Natural killer cell (primary cell): ENCODE measurements around the gene FHL1. TPM values are rescaled to one million over a fixed set of nuclear protein-coding genes. Genes with fewer than 3 reads are reported as not detected.

Experiments used
- ATAC-seq, 3 donors: fragments of 150-1000 bp in 2 of 3; fragments of 200-7000 bp in 1 of 3; cut with Tn5 transposase; 1 replicate in 1 of 3; 2 replicates in 2 of 3; pipeline ENCODE4 v1.10.0; 2021; ENCODE audit warnings: mild to moderate bottlenecking in 2 of 3, moderate library complexity in 2 of 3
- DNase-seq, 2 donors: peaks; one replicate each; pipeline versions ENCODE4 v3.0.0 to v3.0.0-alpha.2; 2013 to 2021; ENCODE audit warnings: mixed read lengths in 1 of 2
- H3K27ac ChIP-seq: one replicate; pipeline ENCODE4 v1.5.1; 2013; ENCODE audit warnings: mild to moderate bottlenecking, low read length
- H3K27me3 ChIP-seq: one replicate; pipeline ENCODE4 v1.6.1; 2013; ENCODE audit warnings: low read length; ENCODE audit not compliant: control insufficient read depth, insufficient read depth
- H3K36me3 ChIP-seq: one replicate; pipeline ENCODE4 v1.6.1; 2013; ENCODE audit warnings: low read length; ENCODE audit not compliant: control insufficient read depth, insufficient read depth
- H3K4me1 ChIP-seq: one replicate; pipeline ENCODE4 v1.6.1; 2013; ENCODE audit warnings: low read length; ENCODE audit not compliant: control insufficient read depth, insufficient read depth
- H3K4me3 ChIP-seq: one replicate; pipeline ENCODE4 v1.5.1; 2013; ENCODE audit warnings: low read length
- H3K9me3 ChIP-seq: one replicate; pipeline ENCODE4 v1.6.1; 2013; ENCODE audit warnings: low read length; ENCODE audit not compliant: control insufficient read depth, insufficient read depth
- H3K27ac Mint-ChIP-seq, 2 donors: one replicate each; pipeline ENCODE4 v1.8.0; 2022; ENCODE audit warnings: mild to moderate bottlenecking in 2 of 2, mixed read lengths in 2 of 2, moderate library complexity in 1 of 2
- H3K27me3 Mint-ChIP-seq, 2 donors: one replicate each; pipeline ENCODE4 v1.8.0; 2022; ENCODE audit warnings: low read depth in 2 of 2, mixed read lengths in 2 of 2
- H3K36me3 Mint-ChIP-seq: one replicate; pipeline ENCODE4 v1.8.0; 2022; ENCODE audit warnings: mixed read lengths
- H3K4me1 Mint-ChIP-seq, 2 donors: one replicate each; pipeline ENCODE4 v1.8.0; 2022; ENCODE audit warnings: mixed read lengths in 2 of 2
- H3K4me3 Mint-ChIP-seq: one replicate; pipeline ENCODE4 v1.8.0; 2022; ENCODE audit warnings: mild to moderate bottlenecking, moderate library complexity, mixed read lengths
- H3K9me3 Mint-ChIP-seq, 2 donors: one replicate each; pipeline ENCODE4 v1.8.0; 2022; ENCODE audit warnings: mixed read lengths in 2 of 2
- CTCF ChIP-seq: fragments of 200-600 bp; IDR thresholded peaks from one replicate; pipeline ENCODE4 v1.8.0; 2022; ENCODE audit warnings: antibody characterized with exemption
- WGBS: methylation state at CpG from one replicate; pipeline ENCODE4 v1.1.7; 2013; ENCODE audit warnings: missing lambda C conversion rate; ENCODE audit not compliant: insufficient coverage; 5-methylcytosine and 5-hydroxymethylcytosine counted together
- intact Hi-C: fragments of 100-400 bp; cut with micrococcal nuclease; formaldehyde crosslinking; loops from one replicate; pipeline ENCODE4 v1.14.2; 2022
- total RNA-seq, 4 donors: library from RNA; stranded (reverse); fragments of 120-200 nt in 1 of 4; gene quantifications; one replicate each; pipeline versions ENCODE4 v1.2.3 to v1.2.4, GENCODE V29; 2013 to 2022

Gene FHL1
- total RNA-seq, 3 donors from 2014 or later (not counting 1 experiment from before 2014, with no cell fraction given): 3.2 to 5.7 (median 3.7) TPM

GRCh38 chrX:136171420-136171819 lies 24.1 kb downstream of the FHL1 start:
- no peak overlapping the region for H3K4me3 ChIP-seq
- Mint-ChIP-seq H3K9me3 (no peaks in the 10 kb centered on the region), H3K27me3 (peaks cover 0 to 10% of the 10 kb centered on the region in 2 donors), H3K27ac (no peak overlapping the region), H3K4me1 (no peaks in the 10 kb centered on the region), H3K36me3 (no peaks in the 10 kb centered on the region), H3K4me3 (no peak overlapping the region)
- no peak for ATAC-seq
- no peak for TF ChIP-seq CTCF
- DNase-seq: no peak
- WGBS: no CpG with 5 or more reads among the region's 1 CpG
- no peaks in the 10 kb centered on the region for H3K36me3 ChIP-seq
- no peaks in the 10 kb centered on the region for H3K4me1 ChIP-seq
- H3K27ac ChIP-seq: no peak overlapping the region
- intact Hi-C loops: no loop called here
- no peaks in the 10 kb centered on the region for H3K27me3 ChIP-seq
- H3K9me3 ChIP-seq: no peaks in the 10 kb centered on the region

GRCh38 chrX:136176399-136176825 lies 29.1 kb downstream of the FHL1 start:
- no peaks in the 10 kb centered on the region for H3K9me3 ChIP-seq
- H3K27ac ChIP-seq: no peak overlapping the region
- intact Hi-C loops: no loop called here
- no peaks in the 10 kb centered on the region for H3K4me1 ChIP-seq
- Mint-ChIP-seq H3K27me3 (peaks cover 0 to 7% of the 10 kb centered on the region in 2 donors), H3K36me3 (no peaks in the 10 kb centered on the region), H3K9me3 (no peaks in the 10 kb centered on the region), H3K27ac (no peak overlapping the region), H3K4me1 (no peaks in the 10 kb centered on the region), H3K4me3 (no peak overlapping the region)
- DNase-seq: no peak
- TF ChIP-seq CTCF: no peak
- no peaks in the 10 kb centered on the region for H3K36me3 ChIP-seq
- H3K27me3 ChIP-seq: no peaks in the 10 kb centered on the region
- H3K4me3 ChIP-seq: no peak overlapping the region
- 75% methylated on average over 2 of the region's 2 CpGs for WGBS
- ATAC-seq: no peak

GRCh38 chrX:136179133-136179532 lies 31.8 kb downstream of the FHL1 start:
- TF ChIP-seq CTCF: no peak
- Histone ChIP-seq H3K9me3 (no peaks in the 10 kb centered on the region), H3K4me1 (no peaks in the 10 kb centered on the region), H3K36me3 (no peaks in the 10 kb centered on the region), H3K4me3 (no peak overlapping the region), H3K27ac (no peak overlapping the region), H3K27me3 (no peaks in the 10 kb centered on the region)
- peaks cover 0 to 20% of the 10 kb centered on the region in 2 donors for H3K27me3 Mint-ChIP-seq
- no peak for ATAC-seq
- no peaks in the 10 kb centered on the region for H3K36me3 Mint-ChIP-seq
- H3K4me1 Mint-ChIP-seq: no peaks in the 10 kb centered on the region
- intact Hi-C loops: no loop called here
- no peak overlapping the region for H3K4me3 Mint-ChIP-seq
- WGBS: 93% methylated on average over 4 of the region's 4 CpGs
- no peaks in the 10 kb centered on the region for H3K9me3 Mint-ChIP-seq
- H3K27ac Mint-ChIP-seq: no peak overlapping the region
- no peak for DNase-seq

GRCh38 chrX:136182414-136182813 lies 35.1 kb downstream of the FHL1 start:
- Mint-ChIP-seq H3K27ac (no peak overlapping the region), H3K9me3 (no peaks in the 10 kb centered on the region), H3K27me3 (peaks cover 0 to 21% of the 10 kb centered on the region in 2 donors), H3K4me3 (no peak overlapping the region), H3K4me1 (no peaks in the 10 kb centered on the region), H3K36me3 (no peaks in the 10 kb centered on the region)
- DNase-seq: no peak
- no peak for TF ChIP-seq CTCF
- Histone ChIP-seq H3K27ac (no peak overlapping the region), H3K27me3 (no peaks in the 10 kb centered on the region), H3K36me3 (no peaks in the 10 kb centered on the region), H3K4me3 (no peak overlapping the region), H3K9me3 (no peaks in the 10 kb centered on the region), H3K4me1 (no peaks in the 10 kb centered on the region)
- intact Hi-C loops: no loop called here
- ATAC-seq: no peak
- 86% methylated on average over 1 of the region's 3 CpGs for WGBS
